Aorta (tissue), 5 donors: ENCODE measurements around the gene CEP170. TPM values are rescaled to one million over a fixed set of nuclear protein-coding genes. Genes with fewer than 3 reads are reported as not detected.
A peak's percentile ranks its signal among the peaks of the same experiment; 100 is the strongest.

Experiments used
- ATAC-seq: fragments of 200-7000 bp; cut with Tn5 transposase; one replicate; pipeline ENCODE4 v1.9.1; 2022; ENCODE audit warnings: moderate library complexity; ENCODE audit not compliant: low FRiP score
- DNase-seq, 2 donors: peaks; one replicate each; pipeline ENCODE4 v3.0.0-alpha.2; 2020
- H3K27ac ChIP-seq, 2 donors: one replicate each; pipeline ENCODE4 v1.5.1; 2013; ENCODE audit warnings: low read length in 2 of 2, mild to moderate bottlenecking in 2 of 2, moderate library complexity in 2 of 2, control low read depth in 1 of 2, inconsistent platforms in 1 of 2, low read depth in 1 of 2
- H3K27me3 ChIP-seq, 2 donors: one replicate each; pipeline ENCODE4 v1.6.1; 2013; ENCODE audit warnings: control low read depth in 1 of 2, low read length in 1 of 2, mild to moderate bottlenecking in 1 of 2, moderate library complexity in 1 of 2; ENCODE audit not compliant: insufficient read depth in 2 of 2, control insufficient read depth in 1 of 2
- H3K36me3 ChIP-seq, 2 donors: one replicate each; pipeline ENCODE4 v1.6.1; 2013; ENCODE audit warnings: control low read depth in 1 of 2, low read length in 1 of 2, mild to moderate bottlenecking in 1 of 2; ENCODE audit not compliant: insufficient read depth in 2 of 2, control insufficient read depth in 1 of 2
- H3K4me1 ChIP-seq, 2 donors: one replicate each; pipeline ENCODE4 v1.6.1; 2013; ENCODE audit warnings: low read length in 2 of 2, control low read depth in 1 of 2, mild to moderate bottlenecking in 1 of 2, moderate library complexity in 1 of 2; ENCODE audit not compliant: insufficient read depth in 2 of 2, control insufficient read depth in 1 of 2
- H3K4me3 ChIP-seq, 2 donors: one replicate each; pipeline ENCODE4 v1.5.1; 2013; ENCODE audit warnings: low read length in 2 of 2, control low read depth in 1 of 2, mild to moderate bottlenecking in 1 of 2
- H3K9me3 ChIP-seq: one replicate; pipeline ENCODE4 v1.6.1; 2013; ENCODE audit warnings: mild to moderate bottlenecking, low read length; ENCODE audit not compliant: control insufficient read depth
- WGBS, 2 donors: extraction: QIAGEN DNeasy Blood & Tissue Kit; methylation state at CpG; one replicate each; pipeline ENCODE4 v1.1.7; 2013; 5-methylcytosine and 5-hydroxymethylcytosine counted together
- intact Hi-C, 2 donors: fragments of 100-400 bp; cut with DNase I; formaldehyde crosslinking; loops; one replicate each; pipeline versions ENCODE4 v1.14.2 to v1.15.0; 2022
- polyA plus RNA-seq, 2 donors: library from polyadenylated mRNA; stranded (reverse); fragments of 200-250 nt; gene quantifications; one replicate each; pipeline ENCODE4 v1.2.3, GENCODE V29; 2013
- total RNA-seq, 2 donors: library from RNA; stranded (reverse); fragmentation: NEBNext Ultra II Directional; extraction: Animal tissue kit (Norgen Biotek cat#: 25700); gene quantifications; one replicate each; pipeline ENCODE4 v1.2.1, GENCODE V29; 2021
- donor health status: healthy with polysubstance abuse.
- donor health status: Bipolar disorder and iron deficiency.
- donor health status: DM: no; HTN: no; CAD: no.
- donor health status: DM: no; HTN: no; CAD: no.
- donor health status: DM: yes; HTN: yes; CAD: no.

The CEP170 gene
- total and polyA plus RNA-seq, 4 donors = 12.9 to 120 (median 38.6) TPM

- Histone ChIP-seq H3K4me1 (peaks cover 1 to 5% of the 10 kb centered on the region in 2 donors), H3K4me3 (no peak overlapping the region), H3K27ac (no peak overlapping the region), H3K36me3 (no peaks in the 10 kb centered on the region), H3K27me3 (no peaks in the 10 kb centered on the region), H3K9me3 (no peaks in the 10 kb centered on the region)
- intact Hi-C loops = no loop called here
- ATAC-seq (peak; percentile 76), DNase-seq (no peak)
- WGBS, 2 donors = 0 to 3% methylated on average over 1 of the region's 1 CpG
Observed at GRCh38 chr1:243287652-243288051, 32.6 kb upstream of the CEP170 start.

DNA sequence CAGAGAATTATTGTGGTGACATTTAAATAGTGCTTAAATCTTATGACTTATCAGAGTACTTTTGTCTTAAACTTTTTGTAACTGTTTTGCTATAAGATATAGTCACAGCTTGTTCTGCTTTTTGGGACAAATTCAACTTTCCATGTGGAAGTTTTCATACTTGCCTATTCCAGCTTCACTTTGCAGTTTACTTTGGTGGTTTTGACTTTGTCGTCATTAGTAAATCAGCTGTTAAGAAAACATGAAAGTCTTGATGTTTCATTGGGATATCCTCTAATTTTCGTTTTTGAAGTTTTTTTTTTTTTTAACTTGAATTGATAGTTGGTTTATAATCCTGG, 32.0 kb upstream of the CEP170 start:
- ATAC-seq = no peak
- H3K4me3 ChIP-seq = no peak overlapping the region
- H3K4me1 ChIP-seq = peaks cover 1 to 5% of the 10 kb centered on the region in 2 donors
- intact Hi-C loops = no loop called here
- H3K36me3 ChIP-seq = no peaks in the 10 kb centered on the region
- no peak overlapping the region for H3K27ac ChIP-seq
- DNase-seq = no peak
- H3K9me3 ChIP-seq = no peaks in the 10 kb centered on the region
- WGBS, 2 donors = 0 to 1% methylated on average over 2 of the region's 2 CpGs
- no peaks in the 10 kb centered on the region for H3K27me3 ChIP-seq

DNA sequence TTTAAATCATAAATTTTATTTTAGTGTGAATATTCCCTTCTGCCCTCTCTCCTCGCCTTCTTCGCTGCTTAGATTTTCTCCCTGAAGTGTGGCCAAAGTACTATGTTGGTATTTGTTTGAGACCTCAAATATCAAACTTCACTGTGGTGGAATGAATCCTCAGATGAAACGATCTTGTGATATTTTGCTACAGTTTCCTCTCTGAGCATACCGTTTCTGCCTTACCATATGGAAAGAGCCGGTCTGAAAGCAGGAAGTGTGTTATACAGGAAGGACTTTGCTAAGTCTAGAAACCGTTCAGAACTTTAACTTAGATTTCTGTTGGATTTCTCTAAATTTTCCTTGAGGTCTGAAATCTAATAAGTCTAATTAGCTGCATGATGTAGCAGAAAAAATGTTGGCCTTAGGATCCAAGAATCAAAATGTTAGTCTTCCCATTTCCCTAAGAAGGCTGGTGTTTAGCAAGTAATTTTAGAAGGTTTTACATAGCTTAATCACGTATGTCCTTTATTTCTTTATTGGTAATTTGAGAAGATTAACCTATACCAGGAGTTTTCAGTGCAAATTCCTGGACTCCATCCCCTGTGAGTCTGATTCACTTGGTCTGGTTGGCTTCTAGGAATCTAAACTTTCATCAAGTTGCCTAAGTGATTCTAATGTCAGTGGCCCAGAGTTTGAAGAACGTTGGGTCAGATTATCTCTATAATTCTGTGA, 31.5 kb upstream of the CEP170 start:
- H3K9me3 ChIP-seq = no peaks in the 10 kb centered on the region
- no peaks in the 10 kb centered on the region for H3K36me3 ChIP-seq
- intact Hi-C loops = no loop called here
- no peak overlapping the region for H3K4me3 ChIP-seq
- H3K27me3 ChIP-seq = no peaks in the 10 kb centered on the region
- ATAC-seq = no peak
- no peak overlapping the region for H3K27ac ChIP-seq
- peaks cover 1 to 5% of the 10 kb centered on the region in 2 donors for H3K4me1 ChIP-seq
- WGBS, 2 donors = 34 to 45% methylated on average over 8 of the region's 8 CpGs
- DNase-seq = no peak

- no peaks in the 10 kb centered on the region for H3K36me3 ChIP-seq
- H3K27ac ChIP-seq = no peak overlapping the region
- peaks cover 0 to 2% of the 10 kb centered on the region in 2 donors for H3K4me1 ChIP-seq
- H3K4me3 ChIP-seq = no peak overlapping the region
- H3K27me3 ChIP-seq = no peaks in the 10 kb centered on the region
- intact Hi-C loops = no loop called here
- ATAC-seq (no peak), DNase-seq (no peak)
- 96 to 99% methylated on average over 5 of the region's 5 CpGs for WGBS, 2 donors
- no peaks in the 10 kb centered on the region for H3K9me3 ChIP-seq
Observed at GRCh38 chr1:243281672-243282071, 26.6 kb upstream of the CEP170 start.

DNA sequence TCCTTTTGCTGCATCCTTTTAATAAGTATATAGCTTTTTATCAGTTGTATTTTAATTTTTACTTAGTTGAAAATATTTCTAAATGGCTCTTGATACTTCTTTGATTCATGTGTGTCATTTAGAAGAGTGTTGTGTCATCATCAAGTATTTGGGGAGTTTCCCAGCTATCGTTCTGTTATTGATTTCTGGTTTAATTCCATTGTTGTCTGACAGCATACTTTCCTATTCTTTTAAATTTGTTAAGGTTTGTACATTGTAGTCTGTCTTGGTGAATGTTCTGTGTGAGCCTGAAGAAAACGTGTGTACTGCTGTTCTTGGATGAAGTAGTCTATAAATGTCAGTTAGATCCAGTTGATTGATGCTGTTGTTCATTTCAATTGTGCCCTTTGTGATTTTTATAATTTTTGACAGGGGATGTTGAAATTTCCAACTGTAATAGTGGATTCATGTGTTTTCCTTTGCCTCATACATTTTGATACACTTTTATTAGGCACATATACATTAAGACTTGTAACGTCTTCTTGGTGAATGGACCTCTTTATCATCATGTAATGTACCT, 25.6 kb upstream of the CEP170 start:
- Histone ChIP-seq H3K27me3 (no peaks in the 10 kb centered on the region), H3K27ac (no peak overlapping the region), H3K4me1 (no peaks in the 10 kb centered on the region), H3K9me3 (no peaks in the 10 kb centered on the region), H3K4me3 (no peak overlapping the region), H3K36me3 (no peaks in the 10 kb centered on the region)
- no peak for DNase-seq
- 18 to 31% methylated on average over 3 of the region's 3 CpGs for WGBS, 2 donors
- ATAC-seq = no peak
- intact Hi-C loops = no loop called here

DNA sequence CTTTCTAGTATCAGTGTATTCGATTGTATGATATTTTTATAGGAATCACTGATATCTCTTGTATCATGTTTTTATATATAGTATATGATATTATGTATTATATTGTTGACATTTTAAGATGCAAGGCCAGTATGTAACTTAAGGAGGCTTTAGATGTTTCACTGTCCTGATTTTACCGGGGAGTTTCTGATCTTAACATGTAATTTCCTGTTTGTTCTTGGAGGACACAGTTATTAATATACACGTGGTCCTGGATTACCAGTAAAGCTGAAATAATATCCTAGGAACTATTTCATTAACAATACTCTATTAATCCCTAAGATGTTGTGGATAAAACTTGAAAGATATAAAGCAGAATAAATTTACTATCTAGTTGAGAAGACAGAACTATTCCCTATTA, 20.2 kb upstream of the CEP170 start:
- Histone ChIP-seq H3K27me3 (no peaks in the 10 kb centered on the region), H3K36me3 (peaks cover 0 to 1% of the 10 kb centered on the region in 2 donors), H3K9me3 (no peaks in the 10 kb centered on the region), H3K27ac (no peak overlapping the region), H3K4me1 (peaks cover 0 to 4% of the 10 kb centered on the region in 2 donors), H3K4me3 (no peak overlapping the region)
- WGBS, 2 donors = 79 to 81% methylated on average over 3 of the region's 3 CpGs
- intact Hi-C loops = no loop called here
- ATAC-seq (no peak), DNase-seq (no peak)

GRCh38 chr1:243273945-243274344, 18.9 kb upstream of the CEP170 start:
- H3K36me3 ChIP-seq = peaks cover 0 to 1% of the 10 kb centered on the region in 2 donors
- intact Hi-C loops = no loop called here
- no peak overlapping the region for H3K4me3 ChIP-seq
- no peaks in the 10 kb centered on the region for H3K9me3 ChIP-seq
- no peaks in the 10 kb centered on the region for H3K27me3 ChIP-seq
- peaks cover 0 to 14% of the 10 kb centered on the region in 2 donors for H3K4me1 ChIP-seq
- 55 to 58% methylated on average over 2 of the region's 2 CpGs for WGBS, 2 donors
- ATAC-seq (no peak), DNase-seq (no peak)
- no peak overlapping the region for H3K27ac ChIP-seq

GRCh38 chr1:243273506-243273905, 18.4 kb upstream of the CEP170 start:
- no peak overlapping the region for H3K4me3 ChIP-seq
- WGBS, 2 donors = 15 to 20% methylated on average over 3 of the region's 3 CpGs
- no peak for DNase-seq
- ATAC-seq = no peak
- H3K9me3 ChIP-seq = no peaks in the 10 kb centered on the region
- no peak overlapping the region for H3K27ac ChIP-seq
- peaks cover 0 to 14% of the 10 kb centered on the region in 2 donors for H3K4me1 ChIP-seq
- no peaks in the 10 kb centered on the region for H3K27me3 ChIP-seq
- H3K36me3 ChIP-seq = peaks cover 0 to 1% of the 10 kb centered on the region in 2 donors
- intact Hi-C loops = no loop called here

GRCh38 chr1:243272401-243272800, 17.3 kb upstream of the CEP170 start:
- ATAC-seq (no peak), DNase-seq (no peak)
- peaks cover 0 to 1% of the 10 kb centered on the region in 2 donors for H3K36me3 ChIP-seq
- no peak overlapping the region for H3K4me3 ChIP-seq
- peaks cover 2 to 14% of the 10 kb centered on the region in 2 donors for H3K4me1 ChIP-seq
- H3K9me3 ChIP-seq = no peaks in the 10 kb centered on the region
- intact Hi-C loops = no loop called here
- H3K27me3 ChIP-seq = no peaks in the 10 kb centered on the region
- no peak overlapping the region for H3K27ac ChIP-seq
